ENCODE measurements around the gene RASA2.

RASA2 gene

DNA sequence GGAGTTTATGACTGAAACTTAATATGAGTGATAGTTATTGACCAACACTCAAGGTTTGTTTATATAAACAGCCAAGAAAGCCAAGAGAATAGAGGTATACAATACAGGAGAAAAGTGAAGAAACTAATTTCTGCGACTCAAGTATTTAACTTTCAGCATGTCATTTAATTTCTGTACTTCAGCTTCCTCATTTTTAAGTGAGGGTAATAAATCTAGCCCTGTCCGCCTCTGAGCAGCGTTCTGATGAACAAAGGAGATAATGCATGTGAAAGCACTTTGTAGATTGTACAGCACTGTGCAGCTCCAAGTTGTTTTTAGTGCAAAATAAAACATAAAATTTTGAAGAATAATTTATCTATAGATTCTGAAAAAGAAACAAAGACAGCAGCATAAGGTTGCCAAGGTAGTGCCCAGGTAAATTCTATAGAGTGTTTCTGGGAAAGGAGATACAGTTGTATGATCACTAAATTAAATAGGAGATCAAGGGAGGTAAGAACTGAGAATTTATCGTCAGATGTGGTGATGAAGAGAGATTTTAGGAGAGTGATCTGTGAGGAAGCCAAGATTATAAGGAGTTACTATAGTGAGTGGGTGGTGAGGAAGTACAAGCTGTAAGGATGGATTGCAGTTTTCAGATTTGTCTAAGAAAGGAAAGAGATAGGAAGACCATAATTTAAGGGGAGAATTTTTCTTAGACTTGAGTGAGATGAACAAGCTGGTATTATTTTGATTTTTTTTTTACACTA lies 71.3 kb downstream of the RASA2 start:
- in situ Hi-C loops (cut with MboI; ENCODE audit: low sequenced_read_pairs), result loop anchor here (5.0 to 25.0 kb wide), 2 partner anchors 86 to 246 kb away; no protein-coding TSS in a partner anchor

DNA sequence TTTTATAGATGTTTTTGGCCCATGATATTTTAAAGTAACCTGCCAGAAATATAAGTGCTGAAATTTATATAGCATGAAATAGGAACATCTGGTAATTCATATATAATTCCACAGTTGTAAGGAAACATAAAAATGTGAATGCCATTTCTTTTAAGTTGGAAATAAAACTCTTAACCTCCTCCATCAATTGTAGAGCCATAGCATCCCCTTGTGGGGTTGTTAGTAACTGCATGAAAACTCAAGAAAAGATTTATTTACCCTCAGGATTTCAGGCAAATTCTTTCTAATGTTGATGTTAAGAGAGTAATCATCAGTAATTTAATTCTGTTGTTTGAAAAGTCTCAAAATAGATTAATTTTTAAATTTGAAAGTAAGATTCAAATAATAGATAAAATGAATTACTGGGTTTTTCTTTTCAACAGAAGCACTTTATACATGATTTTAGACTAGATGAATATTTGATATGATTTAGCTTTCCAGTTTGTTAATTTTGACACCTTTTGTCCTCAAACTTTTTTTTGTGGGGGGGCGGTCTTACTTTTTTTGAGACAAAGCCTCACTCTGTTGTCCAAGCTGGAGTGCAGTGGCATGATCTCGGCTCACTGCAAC lies 74.7 kb downstream of the RASA2 start:
- in situ Hi-C loops (cut with MboI; ENCODE audit: low sequenced_read_pairs), result loop anchor here (10.0 to 25.0 kb wide), 2 partner anchors 107 to 249 kb away; no protein-coding TSS in a partner anchor

DNA sequence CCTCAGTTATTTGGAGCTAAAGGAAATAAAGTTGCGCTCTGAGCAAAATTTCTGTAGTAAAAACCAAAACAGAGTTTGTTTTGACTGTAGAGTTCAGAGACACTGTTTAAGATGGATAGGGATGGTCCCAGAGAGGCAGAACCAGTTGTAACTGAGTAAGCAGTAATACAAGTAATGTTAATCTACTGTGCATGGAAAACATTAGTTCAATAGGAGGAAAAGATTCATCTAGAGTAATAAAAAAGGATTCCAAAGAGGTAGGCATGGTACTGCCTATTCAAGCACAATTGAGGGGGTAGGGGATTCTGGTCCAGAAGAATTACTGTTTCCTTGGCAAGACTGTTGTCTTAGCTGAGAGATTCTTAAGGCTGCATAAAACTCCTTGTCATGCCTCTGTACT lies 77.4 kb downstream of the RASA2 start:
- in situ Hi-C loops (cut with MboI; ENCODE audit: low sequenced_read_pairs), result loop anchor here (10.0 to 25.0 kb wide), 2 partner anchors 109 to 252 kb away; no protein-coding TSS in a partner anchor

DNA sequence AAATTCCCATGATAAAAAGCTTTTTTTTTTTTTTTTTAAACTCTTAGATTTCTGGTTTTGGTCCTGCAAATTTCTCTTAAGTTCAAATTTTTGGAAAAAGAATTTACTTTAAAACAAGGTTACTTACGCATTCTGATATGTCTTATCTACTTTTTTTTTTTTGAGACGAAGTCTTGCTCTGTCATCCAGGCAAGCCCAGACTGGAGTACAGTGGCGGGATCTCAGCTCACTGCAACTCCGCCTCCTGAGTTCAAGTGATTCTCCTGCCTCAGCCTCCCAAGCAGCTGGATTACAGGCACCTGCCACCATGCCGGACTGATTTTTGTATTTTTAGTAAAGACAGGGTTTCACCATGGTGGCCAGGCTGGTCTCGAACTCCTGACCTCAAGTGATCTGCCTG lies 83.2 kb downstream of the RASA2 start:
- in situ Hi-C loops (cut with MboI; ENCODE audit: low sequenced_read_pairs), result loop anchor here (25.0 kb wide), 1 partner anchor 258 kb away; no protein-coding TSS in a partner anchor

DNA sequence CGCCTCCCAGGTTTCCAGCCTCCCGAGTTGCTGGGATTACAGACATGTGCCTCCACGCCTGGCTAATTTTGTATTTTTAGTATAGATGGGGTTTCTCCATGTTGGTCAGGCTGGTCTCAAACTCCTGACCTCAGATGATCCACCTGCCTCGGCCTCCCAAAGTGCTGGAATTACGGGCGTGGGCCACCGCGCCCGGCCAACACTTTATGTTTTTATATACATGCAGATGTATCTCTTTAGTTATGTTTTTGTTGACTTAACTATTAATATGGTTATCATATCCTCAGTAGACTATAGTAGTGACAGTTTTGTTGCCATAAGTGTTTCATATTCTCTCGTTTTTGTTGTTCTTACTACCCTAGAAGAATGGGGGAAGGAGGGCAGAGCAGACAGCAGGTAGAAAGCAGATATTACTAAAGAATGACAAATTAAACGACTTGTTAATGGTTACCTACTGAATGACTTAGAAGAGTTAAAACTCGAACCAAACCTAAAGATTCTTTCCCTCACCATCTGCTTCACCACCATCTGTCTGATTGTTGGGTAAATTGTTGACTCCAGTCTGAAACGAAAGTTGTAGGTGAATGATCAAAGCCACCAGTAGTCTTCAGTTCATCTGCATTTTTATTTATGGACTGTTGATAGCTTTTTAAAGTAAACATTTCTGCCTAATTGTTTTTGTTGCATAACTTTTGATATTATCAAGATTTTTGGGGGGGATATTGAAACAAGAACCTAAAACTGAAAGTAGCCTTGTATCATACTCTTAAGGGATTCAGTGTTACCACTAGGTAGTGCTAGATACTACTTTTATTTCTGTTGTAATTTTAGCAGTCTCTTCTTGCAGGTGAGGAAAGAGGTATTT lies 89.3 kb downstream of the RASA2 start:
- in situ Hi-C loops (cut with MboI; ENCODE audit: low sequenced_read_pairs), result no loop called here

DNA sequence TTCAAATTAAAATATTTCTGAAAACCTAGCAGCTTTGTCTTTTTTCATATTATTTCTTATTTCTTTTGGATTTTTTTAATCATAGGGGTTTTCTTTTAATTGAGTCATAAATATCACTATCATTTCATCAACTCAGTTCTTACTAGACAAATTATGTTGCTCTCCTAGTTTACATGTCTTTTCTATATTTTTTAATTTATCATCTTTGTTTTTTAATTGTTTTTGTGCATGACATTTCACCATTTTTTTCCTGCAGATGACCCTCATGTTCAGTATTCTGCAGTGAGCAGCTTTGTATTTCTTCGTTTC lies 89.9 kb downstream of the RASA2 start:
- in situ Hi-C loops (cut with MboI; ENCODE audit: low sequenced_read_pairs), result no loop called here

DNA sequence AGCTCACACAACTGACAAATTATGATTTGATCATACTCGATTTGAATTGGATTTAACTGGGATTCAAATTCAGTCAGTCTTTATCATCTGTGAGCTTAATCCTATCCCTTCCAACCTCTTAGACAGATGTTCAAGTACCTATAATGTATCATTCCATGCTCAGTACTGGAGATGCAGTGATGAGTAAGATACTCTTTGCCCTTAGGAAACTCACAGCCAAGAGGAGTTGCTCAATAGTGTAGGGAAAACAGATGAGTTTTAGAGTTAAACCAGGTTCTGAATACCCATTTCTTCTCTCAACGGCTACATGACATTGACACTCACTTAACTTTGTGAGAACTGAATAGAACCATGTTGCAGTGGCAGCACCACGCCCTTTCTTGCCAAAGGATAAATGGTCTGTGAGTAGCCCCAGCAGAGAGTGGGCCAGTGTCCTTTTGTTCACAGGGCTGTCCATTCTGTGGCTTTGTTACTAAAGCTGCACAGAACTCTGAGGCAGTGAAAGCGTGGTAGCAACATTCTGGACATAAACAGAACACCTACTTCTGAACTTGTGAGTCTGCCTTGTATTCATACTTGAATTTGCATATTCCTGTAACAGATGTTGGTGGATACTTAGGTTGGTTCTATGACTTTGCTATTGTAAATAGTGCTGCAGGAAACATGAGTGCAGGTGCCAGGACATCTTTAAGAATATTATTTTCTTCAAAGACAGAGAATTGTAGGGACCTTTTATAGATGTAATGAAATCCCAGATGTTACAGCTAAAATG lies 91.6 kb downstream of the RASA2 start:
- in situ Hi-C loops (cut with MboI; ENCODE audit: low sequenced_read_pairs), result no loop called here

DNA sequence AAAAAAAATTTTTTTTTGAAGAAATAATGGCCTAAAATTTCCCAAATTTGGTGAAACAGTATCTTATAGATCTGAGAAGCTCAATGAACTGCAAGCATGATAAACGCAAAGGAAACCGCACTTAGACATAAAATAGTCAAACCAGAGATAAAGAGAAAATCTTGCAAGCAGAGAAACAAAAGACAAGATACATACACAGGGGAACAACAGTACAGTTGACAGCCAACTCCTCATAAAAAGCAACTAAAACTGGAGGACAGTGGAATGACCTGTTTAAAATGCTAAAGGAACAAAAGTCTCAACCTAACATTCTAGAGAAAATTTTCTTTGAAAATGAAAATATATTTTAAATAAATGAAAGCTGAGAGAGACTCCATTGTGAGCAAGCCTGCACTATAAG lies 107.5 kb downstream of the RASA2 start:
- in situ Hi-C loops (cut with MboI; ENCODE audit: low sequenced_read_pairs), result no loop called here

DNA sequence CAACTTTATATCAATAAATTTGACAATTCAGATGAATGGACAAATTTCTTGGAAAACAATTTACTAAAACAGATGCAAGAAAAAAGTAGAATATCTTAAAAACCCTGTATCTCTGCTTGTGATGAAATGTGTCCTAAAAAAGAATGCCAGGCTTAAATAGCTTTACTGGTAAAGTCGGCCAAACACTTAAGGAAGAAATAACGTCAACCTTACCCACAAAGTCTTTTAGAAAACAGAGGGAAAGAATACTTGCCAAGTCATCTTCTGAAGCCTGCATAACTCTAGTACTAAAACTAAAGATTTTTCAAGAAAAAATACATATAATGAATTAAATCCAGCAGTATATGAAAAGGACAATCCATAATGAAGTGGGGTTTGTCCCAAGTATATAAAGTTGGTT lies 111.1 kb downstream of the RASA2 start:
- in situ Hi-C loops (cut with MboI; ENCODE audit: low sequenced_read_pairs), result no loop called here

DNA sequence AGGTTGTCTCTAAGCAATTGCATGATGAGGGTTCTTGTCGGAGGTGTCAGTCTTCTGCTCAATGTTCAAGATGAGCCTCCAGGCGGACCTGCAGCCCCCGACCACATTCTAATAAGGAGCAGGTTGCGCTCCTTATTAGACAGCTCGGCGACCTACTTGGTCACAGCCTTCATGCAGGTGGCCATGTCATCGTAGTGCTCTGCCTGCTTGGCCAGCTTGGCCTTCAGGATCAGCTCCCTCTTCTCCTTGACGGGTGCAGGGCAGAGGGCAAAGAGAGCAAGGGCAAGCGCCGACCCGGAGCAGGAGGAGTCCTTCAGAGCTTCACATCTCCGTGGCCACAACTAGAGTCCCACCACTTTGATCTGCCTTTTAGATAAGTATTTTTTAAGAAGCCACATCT lies 113.5 kb downstream of the RASA2 start:
- in situ Hi-C loops (cut with MboI; ENCODE audit: low sequenced_read_pairs), result no loop called here

DNA sequence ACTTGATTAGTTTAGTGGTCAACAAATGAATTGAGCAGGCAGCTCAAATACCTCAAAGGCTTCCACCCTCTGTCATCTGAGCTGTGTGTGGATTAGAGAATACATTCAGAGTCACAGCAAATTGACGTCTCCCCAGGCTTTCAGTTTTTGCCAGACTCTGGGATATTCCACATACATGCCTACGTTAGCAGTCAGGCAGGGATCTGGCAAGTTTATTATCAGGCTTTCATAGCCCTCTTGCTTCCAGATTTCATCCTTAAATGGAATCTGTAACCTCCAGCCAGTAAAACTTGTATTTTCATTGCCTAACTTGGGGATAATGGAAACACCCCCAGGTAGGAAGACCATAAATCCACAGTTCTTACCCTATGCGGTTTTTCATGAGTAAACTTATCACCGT lies 115.9 kb downstream of the RASA2 start:
- in situ Hi-C loops (cut with MboI; ENCODE audit: low sequenced_read_pairs), result no loop called here

DNA sequence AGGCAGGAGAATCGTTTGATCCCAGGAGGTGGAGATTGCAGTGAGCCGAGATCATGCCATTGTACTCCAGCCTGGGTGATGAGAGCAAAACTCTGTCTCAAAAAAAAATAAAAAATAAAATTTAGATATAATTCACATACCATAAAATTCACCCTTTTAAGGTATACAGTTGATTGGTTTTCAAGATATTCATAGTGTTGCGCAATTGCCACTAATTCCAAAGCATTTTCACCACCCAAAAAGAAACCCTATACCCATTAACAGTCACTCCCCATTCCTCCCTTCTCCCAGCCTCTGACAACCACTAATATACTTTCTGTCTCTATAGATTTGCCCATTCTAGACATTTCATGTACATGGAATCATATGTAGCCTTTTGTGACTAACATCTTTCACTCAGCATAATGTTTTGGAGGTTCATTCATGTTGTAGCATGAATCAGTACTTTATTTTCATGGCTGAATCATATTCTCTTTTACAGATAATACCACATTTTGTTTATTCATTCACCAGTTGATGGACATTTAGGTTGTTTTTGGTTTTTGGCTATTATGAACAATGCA lies 116.7 kb downstream of the RASA2 start:
- in situ Hi-C loops (cut with MboI; ENCODE audit: low sequenced_read_pairs), result no loop called here

DNA sequence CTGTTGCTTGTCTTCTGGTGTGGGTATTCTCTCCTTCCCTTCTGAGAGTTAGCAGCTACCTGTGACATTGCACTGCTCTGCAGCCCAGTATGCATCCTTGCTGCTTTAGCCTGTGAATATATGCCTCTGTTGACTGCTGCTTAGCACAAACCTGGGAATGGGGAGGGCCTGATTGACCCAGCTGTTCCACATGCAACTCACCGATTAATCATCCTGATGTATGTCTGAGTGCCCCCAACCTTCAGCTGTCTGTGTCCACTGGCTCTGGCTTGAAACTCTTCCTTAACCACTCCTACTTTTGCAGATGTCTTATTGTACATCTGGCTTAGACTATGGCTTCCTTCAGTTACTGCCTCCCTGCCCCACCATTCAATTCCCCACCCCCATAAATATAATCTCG lies 119.1 kb downstream of the RASA2 start:
- in situ Hi-C loops (cut with MboI; ENCODE audit: low sequenced_read_pairs), result no loop called here

DNA sequence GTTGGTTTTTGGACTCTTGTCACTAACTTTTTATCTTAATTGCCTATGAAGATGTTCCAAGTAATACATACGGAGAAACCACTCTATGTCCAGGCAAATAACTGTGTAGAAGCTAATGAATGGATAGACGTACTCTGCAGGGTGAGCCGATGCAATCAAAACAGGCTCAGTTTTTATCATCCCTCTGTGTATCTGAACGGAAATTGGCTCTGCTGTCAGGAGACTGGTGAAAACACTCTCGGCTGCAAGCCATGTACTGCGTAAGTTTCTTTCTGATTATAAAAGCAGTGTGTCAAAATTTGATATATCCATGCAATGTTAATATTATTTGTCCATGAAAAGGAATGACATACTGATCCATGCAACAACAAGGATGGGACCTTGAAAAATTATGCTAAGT lies 121.6 kb downstream of the RASA2 start:
- in situ Hi-C loops (cut with MboI; ENCODE audit: low sequenced_read_pairs), result no loop called here

DNA sequence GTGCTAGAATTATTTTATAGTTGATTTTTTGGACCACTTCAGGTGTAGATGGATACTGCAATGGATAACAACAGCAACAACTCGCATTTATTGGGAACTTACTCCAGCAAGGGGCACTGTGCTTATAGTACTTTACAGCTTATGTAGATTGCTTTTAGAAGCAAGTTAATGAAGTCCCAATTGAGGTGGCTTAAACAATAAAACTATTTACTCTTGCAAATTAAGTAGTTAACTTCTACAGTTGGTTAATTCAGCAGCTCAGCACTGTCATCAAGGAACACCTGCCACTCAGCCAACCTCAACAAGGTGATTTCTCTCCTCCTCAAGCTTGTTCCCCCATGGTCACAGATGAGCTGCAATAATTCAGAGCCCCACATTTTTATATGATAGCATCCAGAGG lies 124.1 kb downstream of the RASA2 start:
- in situ Hi-C loops (cut with MboI; ENCODE audit: low sequenced_read_pairs), result no loop called here

DNA sequence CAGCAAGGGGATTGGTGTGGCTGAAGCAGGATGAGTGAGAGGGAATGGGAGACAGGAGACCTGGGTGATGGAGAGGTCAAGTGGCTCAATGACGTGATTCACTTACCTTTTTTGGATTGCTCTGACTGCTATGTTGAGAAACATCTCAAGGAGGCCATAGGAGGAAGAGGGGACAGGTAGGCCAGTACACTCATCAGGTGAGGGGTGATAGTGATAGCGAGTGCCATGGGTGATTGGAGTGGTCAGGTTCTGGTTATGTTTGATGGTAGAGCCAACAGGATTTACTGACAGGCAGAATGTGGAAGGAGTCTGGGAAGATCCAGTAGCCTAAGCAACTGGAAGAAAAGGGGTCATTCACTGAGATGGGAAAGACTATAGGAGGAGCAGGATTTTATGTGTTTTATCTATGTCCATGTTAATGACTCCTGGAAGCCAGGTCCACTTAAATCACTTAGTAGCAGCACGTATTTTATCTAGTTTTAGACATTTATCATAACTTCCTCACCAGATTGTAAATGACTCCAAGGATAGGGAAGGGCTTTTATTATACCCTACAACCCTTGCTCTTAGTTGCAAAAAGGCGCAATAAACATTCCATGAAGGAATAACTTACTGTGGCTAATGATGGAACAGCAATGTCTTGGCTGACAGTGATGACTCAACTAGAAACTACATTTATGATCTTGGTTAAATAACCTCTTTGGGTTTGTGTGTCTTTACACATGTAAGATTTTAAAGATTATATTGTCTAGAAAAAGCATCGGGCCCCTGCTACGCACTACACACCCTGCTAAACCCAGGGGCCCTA lies 131.5 kb downstream of the RASA2 start:
- in situ Hi-C loops (cut with MboI; ENCODE audit: low sequenced_read_pairs), result no loop called here

DNA sequence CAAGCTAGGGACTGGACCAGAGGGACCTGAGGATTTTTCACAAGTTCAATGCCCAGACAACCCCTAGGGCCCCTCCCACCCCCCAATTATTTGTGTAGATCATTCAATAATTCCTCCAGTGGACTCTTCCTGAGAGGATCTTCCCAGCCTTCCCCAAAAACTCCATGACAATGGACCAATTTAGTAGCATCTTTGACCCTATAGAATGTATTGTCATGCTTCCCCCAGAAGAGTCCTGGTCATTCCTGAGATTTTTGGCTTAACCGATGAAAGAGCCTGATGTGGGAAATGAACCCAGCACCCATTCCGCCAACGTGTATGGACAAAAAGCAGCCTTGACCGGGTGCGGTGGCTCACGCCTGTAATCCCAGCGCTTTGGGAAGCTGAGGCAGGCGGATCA lies 132.1 kb downstream of the RASA2 start:
- in situ Hi-C loops (cut with MboI; ENCODE audit: low sequenced_read_pairs), result no loop called here

DNA sequence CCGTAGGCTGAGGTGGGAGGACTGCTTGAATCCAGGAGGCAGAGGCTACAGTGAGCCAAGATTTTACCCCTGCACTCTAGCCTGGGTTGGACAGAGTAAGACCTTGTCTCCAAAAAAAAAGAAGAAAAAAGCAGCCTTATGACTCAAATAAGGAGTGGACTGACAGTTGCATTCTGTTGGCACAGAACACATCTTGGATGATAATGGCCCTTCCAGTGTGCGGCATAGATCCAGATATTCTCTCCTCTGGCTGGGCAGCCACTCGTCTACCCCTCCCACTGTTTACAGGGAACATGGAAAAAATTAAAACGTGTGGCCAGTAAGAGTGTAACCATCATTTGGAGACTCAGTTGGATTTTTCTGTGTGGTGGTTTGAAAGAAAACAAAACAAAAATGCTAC lies 132.6 kb downstream of the RASA2 start:
- in situ Hi-C loops (cut with MboI; ENCODE audit: low sequenced_read_pairs), result no loop called here

DNA sequence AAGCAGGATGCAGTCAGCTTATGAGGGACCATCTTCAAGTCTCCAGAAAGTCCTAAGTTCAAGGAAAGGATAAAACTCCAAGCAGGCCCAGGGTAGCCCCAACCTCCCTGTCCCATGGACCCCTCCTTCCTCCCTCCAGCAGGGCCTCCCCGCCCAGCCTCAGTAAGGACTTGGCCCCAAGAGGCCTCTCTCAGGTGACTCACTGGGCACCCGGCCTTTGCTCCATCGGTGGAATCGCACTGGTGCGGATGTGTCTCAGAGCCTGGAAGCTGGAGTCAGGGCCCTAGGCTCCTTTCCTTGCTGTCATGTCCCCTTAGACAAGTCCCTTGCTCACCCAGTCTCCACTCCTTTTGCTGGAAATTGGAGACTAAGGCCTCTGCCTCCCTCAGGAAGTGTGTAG lies 136.9 kb downstream of the RASA2 start:
- in situ Hi-C loops (cut with MboI; ENCODE audit: low sequenced_read_pairs), result no loop called here

DNA sequence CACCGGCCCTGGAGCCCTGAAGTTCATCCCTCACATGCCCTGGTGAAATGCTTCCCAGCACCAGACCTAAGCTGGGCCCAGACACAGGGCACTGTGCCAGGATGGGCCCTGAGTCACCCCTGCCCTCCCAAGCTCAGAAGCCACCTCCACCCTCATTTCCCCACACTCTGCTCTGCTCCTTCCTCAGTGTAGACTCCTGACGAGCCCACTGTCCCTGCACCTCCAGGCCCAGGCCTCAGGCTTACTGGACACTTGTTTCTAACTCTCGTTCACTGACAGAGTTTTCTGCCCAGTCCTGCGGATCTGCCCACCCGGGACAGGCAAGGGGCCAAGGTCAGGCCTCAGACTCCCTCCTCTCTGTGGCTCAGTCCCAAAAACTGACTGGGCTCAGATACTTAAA lies 138.7 kb downstream of the RASA2 start:
- in situ Hi-C loops (cut with MboI; ENCODE audit: low sequenced_read_pairs), result no loop called here
